Measurements from ENCODE around the gene HCLS1.
"Not testable (repeated sequence)": the region's sequence is repeated elsewhere in the genome, so short reads cannot be mapped to it uniquely, and the experiment has no call there.

Gene HCLS1

GRCh38 chr3:121595765-121596406 is 64.8 kb downstream of the HCLS1 start:
- DNase-seq (ENCODE audit: low read depth), result no peak

GRCh38 chr3:121594850-121595249 is 65.9 kb downstream of the HCLS1 start:
- no peak for DNase-seq (ENCODE audit: low read depth)

- DNase-seq (ENCODE audit: low read depth), result not testable (repeated sequence)
Observed at GRCh38 chr3:121593806-121594205, 66.9 kb downstream of the HCLS1 start.

GRCh38 chr3:121592856-121593702 is 67.6 kb downstream of the HCLS1 start, which contains the start of gene FBXO40:
TSS of gene FBXO40 (plus strand) at chr3:121593379. CDS start at chr3:121620576, 27,197 bp downstream.
- DNase-seq (ENCODE audit: low read depth), result no peak

- no peak for DNase-seq (ENCODE audit: low read depth)
Observed at GRCh38 chr3:121584418-121584817, 76.3 kb downstream of the HCLS1 start.

DNA sequence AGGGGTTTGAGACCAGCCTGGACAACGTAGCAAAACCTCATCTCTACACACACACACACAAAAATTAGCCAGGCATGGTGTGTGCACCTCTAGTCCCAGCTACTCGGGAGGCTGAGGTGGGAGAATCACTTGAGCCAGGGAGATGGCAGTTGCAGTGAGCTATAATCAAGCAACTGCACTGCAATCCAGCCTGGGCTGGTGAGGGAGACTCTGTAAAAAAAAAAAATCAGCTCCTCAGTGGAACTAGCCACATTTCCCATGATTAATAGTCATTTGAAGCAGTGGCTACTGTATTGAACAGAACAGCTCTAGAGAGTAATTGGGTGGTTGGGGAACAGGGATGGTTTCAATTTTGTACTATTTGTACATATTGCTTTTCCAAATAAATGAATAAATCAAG is 79.0 kb downstream of the HCLS1 start:
- no peak for DNase-seq (ENCODE audit: low read depth)
